HG03521 (cell line): ENCODE data around the gene DENND1A.

ENCODE experiments used
- ATAC-seq: cut with Tn5 transposase; IDR thresholded peaks from one replicate; pipeline ENCODE4 v1.9.1; 2021; ENCODE audit warnings: mild to moderate bottlenecking, moderate library complexity; ENCODE audit not compliant: unreplicated experiment

The DENND1A gene

GRCh38 chr9:123480096-123480495 is 449.8 kb downstream of the DENND1A start:
- no peak for ATAC-seq

- no peak for ATAC-seq
Measured at GRCh38 chr9:123478967-123479602, 450.8 kb downstream of the DENND1A start.

- ATAC-seq = no peak
Measured at GRCh38 chr9:123478160-123478559, 451.8 kb downstream of the DENND1A start.

GRCh38 chr9:123475407-123475806 is 454.5 kb downstream of the DENND1A start:
- ATAC-seq = no peak

- no peak for ATAC-seq
Measured at GRCh38 chr9:123472862-123473614, 456.9 kb downstream of the DENND1A start.

- no peak for ATAC-seq
Measured at GRCh38 chr9:123471843-123472570, 457.9 kb downstream of the DENND1A start.

- no peak for ATAC-seq
Measured at GRCh38 chr9:123470991-123471770, 458.7 kb downstream of the DENND1A start.

- ATAC-seq = no peak
Measured at GRCh38 chr9:123470121-123470782, 459.7 kb downstream of the DENND1A start.

- no peak for ATAC-seq
Measured at GRCh38 chr9:123469282-123469681, 460.6 kb downstream of the DENND1A start.

- no peak for ATAC-seq
Measured at GRCh38 chr9:123468541-123468940, 461.4 kb downstream of the DENND1A start.

- no peak for ATAC-seq
Measured at GRCh38 chr9:123465304-123465703, 464.6 kb downstream of the DENND1A start.

GRCh38 chr9:123460091-123460490 is 469.8 kb downstream of the DENND1A start:
- ATAC-seq = no peak

GRCh38 chr9:123457583-123457982 is 472.3 kb downstream of the DENND1A start:
- ATAC-seq = no peak

GRCh38 chr9:123456011-123456410 is 473.9 kb downstream of the DENND1A start:
- ATAC-seq = no peak

GRCh38 chr9:123455187-123455586 is 474.7 kb downstream of the DENND1A start:
- ATAC-seq = no peak

GRCh38 chr9:123454361-123454760 is 475.6 kb downstream of the DENND1A start:
- no peak for ATAC-seq

- ATAC-seq = no peak
Measured at GRCh38 chr9:123453831-123454321, 476.1 kb downstream of the DENND1A start.

GRCh38 chr9:123453076-123453667 is 476.8 kb downstream of the DENND1A start:
- no peak for ATAC-seq

GRCh38 chr9:123450996-123451395 is 478.9 kb downstream of the DENND1A start:
- no peak for ATAC-seq
